HCT116 (cell line): ENCODE data around the gene NR2E3. TPM values are rescaled to one million over a fixed set of nuclear protein-coding genes. Genes with fewer than 3 reads are reported as not detected.

Experiments
- ATAC-seq: fragments of 200-7000 bp; cut with Tn5 transposase; 2 replicates; pipeline ENCODE4 v1.9.1; 2020; ENCODE audit warnings: mild to moderate bottlenecking, moderate library complexity
- BruUV-seq: library from RNA; stranded (reverse); fragments of 400-500 nt; replicated peaks from 2 replicates; lab custom pipeline; 2021; lab: Mats Ljungman, UMichigan
- CTCF ChIA-PET: fragments of 300-600 bp; sonication (Branson Sonifier 250); formaldehyde crosslinking; loops from one replicate; lab custom pipeline; 2021; ENCODE audit warnings: antibody characterized with exemption; lab: Charles Lee
- POLR2A ChIA-PET: fragments of 300-600, 350-600 bp; sonication (Branson Sonifier 250); formaldehyde crosslinking; loops from one replicate; lab custom pipeline; 2021; ENCODE audit warnings: antibody characterized with exemption; lab: Charles Lee
- RAD21 ChIA-PET, 2 experiments: fragments of 300-600 bp; sonication (Branson Sonifier 250); formaldehyde crosslinking; loops; one replicate each; lab custom pipeline; 2023; ENCODE audit warnings: low total read pairs in 2 of 2; ENCODE audit not compliant: uncharacterized antibody in 2 of 2, unreplicated experiment in 2 of 2, low non-redundant PET in 1 of 2; lab: Charles Lee
- DNase-seq: peaks from one replicate; pipeline ENCODE4 v3.0.0-alpha.2; 2010; ENCODE audit warnings: low read depth, low spot score
- H2AFZ ChIP-seq: fragments of 200-600 bp; shearing (Covaris generic), sonication (generic); 2 replicates; pipeline ENCODE4 v1.6.1; 2017; ENCODE audit warnings: low read depth, mixed run types, mixed read lengths, antibody characterized with exemption, low read length; ENCODE audit not compliant: poor library complexity, severe bottlenecking
- H3K27ac ChIP-seq: 2 replicates; pipeline ENCODE4 v1.5.1; 2012; ENCODE audit warnings: low read depth, low read length
- H3K27me3 ChIP-seq: fragments of 200-600 bp; sonication (generic); 2 replicates; pipeline ENCODE4 v1.6.1; 2016; ENCODE audit warnings: mixed run types, low read length, mixed read lengths; ENCODE audit not compliant: insufficient read depth
- H3K36me3 ChIP-seq, 2 experiments: fragments of 200-500 bp in 1 of 2; fragments of 200-600 bp in 1 of 2; sonication (Bioruptor generic) in 1 of 2; sonication (generic) in 1 of 2; 2 replicates each; pipeline versions ENCODE4 v1.5.1 to v1.6.1; 2014 to 2016; ENCODE audit warnings: low read length in 2 of 2, inconsistent platforms in 1 of 2, mixed read lengths in 1 of 2, mixed run types in 1 of 2; ENCODE audit not compliant: insufficient read depth in 2 of 2, control insufficient read depth in 1 of 2
- H3K4me1 ChIP-seq, 2 experiments: fragments of 200-600 bp in 1 of 2; sonication (generic) in 1 of 2; 2 replicates each; pipeline versions ENCODE4 v1.5.1 to v1.6.1; 2012 to 2017; ENCODE audit warnings: low read length in 2 of 2, inconsistent platforms in 1 of 2, mild to moderate bottlenecking in 1 of 2, mixed read lengths in 1 of 2, mixed run types in 1 of 2, moderate library complexity in 1 of 2; ENCODE audit not compliant: insufficient read depth in 2 of 2, control insufficient read depth in 1 of 2
- H3K4me2 ChIP-seq: fragments of 200-600 bp; sonication (generic); 2 replicates; pipeline ENCODE4 v1.6.1; 2017; ENCODE audit warnings: mixed run types, low read length, mixed read lengths
- H3K4me3 ChIP-seq, 2 experiments: fragments of 200-600 bp in 1 of 2; sonication (generic) in 1 of 2; replicated peaks in 1 of 2; 2 replicates each; pipeline ENCODE4 v1.5.1; 2011 to 2016; ENCODE audit warnings: low read length in 2 of 2, control low read depth in 1 of 2, low read depth in 1 of 2, mild to moderate bottlenecking in 1 of 2, mixed read lengths in 1 of 2, mixed run types in 1 of 2
- H3K79me2 ChIP-seq: fragments of 200-600 bp; sonication (generic); 2 replicates; pipeline ENCODE4 v1.6.1; 2017; ENCODE audit warnings: mild to moderate bottlenecking, mixed run types, low read length, moderate library complexity, mixed read lengths; ENCODE audit not compliant: insufficient read depth
- H3K9ac ChIP-seq: fragments of 200-600 bp; sonication (generic); 2 replicates; pipeline ENCODE4 v1.6.1; 2016; ENCODE audit warnings: low read length, mixed read lengths
- H3K9me2 ChIP-seq: fragments of 200-600 bp; sonication (generic), shearing (Covaris generic); 2 replicates; pipeline ENCODE4 v1.6.1; 2017; ENCODE audit warnings: mixed run types, mild to moderate bottlenecking, moderate library complexity; ENCODE audit not compliant: insufficient read depth
- H3K9me3 ChIP-seq, 2 experiments: fragments of 200-500 bp in 1 of 2; fragments of 200-600 bp in 1 of 2; sonication (Bioruptor generic) in 1 of 2; sonication (generic) in 1 of 2; 2 replicates each; pipeline ENCODE4 v1.6.1; 2014 to 2017; ENCODE audit warnings: low read length in 2 of 2, mixed read lengths in 2 of 2, inconsistent platforms in 1 of 2, low read depth in 1 of 2, mild to moderate bottlenecking in 1 of 2, mixed run types in 1 of 2, moderate library complexity in 1 of 2; ENCODE audit not compliant: control insufficient read depth in 1 of 2, insufficient read depth in 1 of 2
- H4K20me1 ChIP-seq: fragments of 200-600 bp; sonication (generic), shearing (Covaris generic); 2 replicates; pipeline ENCODE4 v1.6.1; 2017; ENCODE audit warnings: mixed run types, mild to moderate bottlenecking, moderate library complexity; ENCODE audit not compliant: insufficient read depth
- EGR1 ChIP-seq: IDR thresholded peaks from 2 replicates; pipeline ENCODE4 v1.6.1; 2012; ENCODE audit warnings: low read depth
- ELF1 ChIP-seq: IDR thresholded peaks from 2 replicates; pipeline ENCODE4 v1.6.1; 2012; ENCODE audit warnings: low read depth, borderline replicate concordance
- RAD21 ChIP-seq: IDR thresholded peaks from 2 replicates; pipeline ENCODE4 v1.6.1; 2012; ENCODE audit warnings: low read depth, mild to moderate bottlenecking
- SP1 ChIP-seq: IDR thresholded peaks from 2 replicates; pipeline ENCODE4 v1.6.1; 2012; ENCODE audit warnings: low read depth
- SRF ChIP-seq: IDR thresholded peaks from 2 replicates; pipeline ENCODE4 v1.6.1; 2012; ENCODE audit warnings: low read depth
- TCF7L2 ChIP-seq: IDR thresholded peaks from 2 replicates; pipeline ENCODE4 v1.7.0; 2011; ENCODE audit warnings: borderline replicate concordance, inconsistent platforms; ENCODE audit not compliant: insufficient read depth, insufficient read length; ENCODE audit errors: extremely low read depth
- ZNF274 ChIP-seq: fragments of 200-500 bp; sonication (Bioruptor generic); IDR thresholded peaks from 2 replicates; pipeline ENCODE4 v1.6.1; 2014; ENCODE audit warnings: mild to moderate bottlenecking, low read depth, low read length, inconsistent platforms
- intact Hi-C: fragments of 100-400 bp; cut with micrococcal nuclease; formaldehyde crosslinking; loops from 2 replicates; pipeline ENCODE4 v1.10.0; 2022
- total RNA-seq: library from RNA; stranded (reverse); gene quantifications from one replicate; pipeline ENCODE4 v1.2.1, GENCODE V29; 2021; ENCODE audit not compliant: unreplicated experiment

Gene NR2E3
- total RNA-seq, 1 experiment from 2014 or later, result 0.59 TPM

DNA sequence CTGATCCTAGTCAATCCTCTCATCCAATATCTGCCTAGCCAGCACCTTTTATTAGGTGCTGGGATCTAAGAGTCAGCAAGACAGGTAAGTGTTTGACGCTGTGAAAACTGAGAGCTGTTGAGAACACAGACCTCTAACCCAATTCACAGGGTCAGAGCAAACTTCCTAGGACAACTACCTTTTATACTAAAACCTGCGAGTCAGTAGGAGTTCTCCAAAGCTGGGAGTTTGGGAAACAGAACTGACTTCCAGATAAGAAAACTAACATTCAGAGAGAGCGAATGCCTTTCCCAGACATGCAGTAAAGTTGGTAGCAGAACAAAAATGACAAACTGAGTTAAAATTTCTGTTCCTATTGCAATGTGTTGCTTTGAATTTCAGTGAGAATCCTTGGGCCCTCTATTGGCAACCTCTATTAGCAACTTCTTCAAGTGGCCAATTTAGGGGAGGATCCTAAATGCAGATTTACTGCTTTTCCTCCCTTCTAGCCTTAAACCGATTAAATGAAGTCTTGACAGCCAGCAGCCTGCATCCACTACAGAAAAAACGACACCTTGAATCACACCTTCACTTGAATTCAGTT lies 11.3 kb downstream of the NR2E3 start:
- H3K4me1 ChIP-seq, result no peaks in the 10 kb centered on the region
- no peak overlapping the region for H2AFZ ChIP-seq
- H3K79me2 ChIP-seq, result no peaks in the 10 kb centered on the region
- H3K27me3 ChIP-seq, result no peaks in the 10 kb centered on the region
- no peak for TF ChIP-seq SRF
- TF ChIP-seq RAD21, result no peak
- TF ChIP-seq SP1, result no peak
- TF ChIP-seq ZNF274, result peak; percentile 70
- TF ChIP-seq EGR1, result no peak
- no peak for TF ChIP-seq TCF7L2
- TF ChIP-seq, all 23 proteins: peak for 1
- peaks cover 0 to 1% of the 10 kb centered on the region in 2 experiments; a peak in 1 of 4 replicates for H3K36me3 ChIP-seq
- POLR2A ChIA-PET, result no interaction called here
- DNase-seq, result no peak
- no peak overlapping the region for H3K4me2 ChIP-seq
- H3K9ac ChIP-seq, result no peak overlapping the region
- RAD21 ChIA-PET, result no interaction called here
- BruUV-seq, result no TSS peak
- CTCF ChIA-PET, result no interaction called here
- no peaks in the 10 kb centered on the region for H3K9me3 ChIP-seq
- no peaks in the 10 kb centered on the region for H4K20me1 ChIP-seq
- H3K9me2 ChIP-seq, result no peaks in the 10 kb centered on the region
- intact Hi-C loops, result no loop called here
- ATAC-seq, result no peak
- H3K4me3 ChIP-seq, result no peak overlapping the region
- H3K27ac ChIP-seq, result no peak overlapping the region

DNA sequence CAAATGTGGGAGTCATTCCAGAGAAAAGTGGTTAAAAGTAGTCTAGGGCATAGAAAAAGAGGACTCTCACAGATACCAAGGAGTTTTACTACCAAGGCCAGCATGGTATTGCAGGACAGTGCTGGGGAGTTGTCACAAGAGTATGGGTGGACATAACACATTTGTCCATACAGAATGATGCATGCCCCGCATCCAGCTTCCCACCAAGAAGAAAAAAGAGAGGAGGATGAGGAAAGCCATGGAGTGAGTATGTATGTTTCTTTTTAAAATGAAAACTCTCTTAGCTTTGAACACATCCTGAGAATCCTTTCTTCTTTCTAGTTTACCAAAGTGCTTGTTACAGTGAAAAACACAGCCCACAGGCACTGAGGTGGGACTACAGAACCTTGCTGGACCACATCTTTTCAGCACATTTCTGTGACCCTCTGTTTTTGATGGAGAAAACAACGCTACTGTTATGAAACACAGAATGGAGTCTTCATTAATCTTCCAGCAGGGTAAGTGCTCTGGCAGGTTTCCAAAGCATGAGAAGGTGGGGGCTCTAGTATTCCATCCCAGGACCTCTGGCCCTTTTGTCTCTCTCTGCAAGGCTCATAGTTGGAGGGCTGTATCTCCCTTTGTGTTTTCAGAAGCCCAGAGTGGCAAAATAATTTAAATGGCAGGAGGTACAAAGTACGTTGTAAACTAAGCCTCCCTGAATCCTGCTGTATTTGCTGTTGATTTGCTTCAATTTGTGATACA lies 12.7 kb downstream of the NR2E3 start:
- Histone ChIP-seq H3K9me3 (no peaks in the 10 kb centered on the region), H3K36me3 (peaks cover 0 to 8% of the 10 kb centered on the region in 2 experiments; a peak in 1 of 4 replicates), H3K4me3 (no peak overlapping the region), H3K27me3 (no peaks in the 10 kb centered on the region), H3K9me2 (no peaks in the 10 kb centered on the region), H3K79me2 (no peaks in the 10 kb centered on the region), H4K20me1 (no peaks in the 10 kb centered on the region), H3K27ac (no peak overlapping the region), H3K4me2 (no peak overlapping the region), H2AFZ (no peak overlapping the region), H3K9ac (no peak overlapping the region), H3K4me1 (no peaks in the 10 kb centered on the region)
- ATAC-seq, result no peak
- CTCF ChIA-PET, result no interaction called here
- TF ChIP-seq ELF1, result no peak
- RAD21 ChIA-PET, result no interaction called here
- BruUV-seq, result no TSS peak
- intact Hi-C loops, result no loop called here
- no peak for DNase-seq
- POLR2A ChIA-PET, result no interaction called here
